Upper lobe of left lung (tissue), 6 donors: ENCODE data around the gene SPRR4. TPM values are rescaled to one million over a fixed set of nuclear protein-coding genes. Genes with fewer than 3 reads are reported as not detected.

Experiments used
- ATAC-seq, 2 donors: fragments of 200-7000 bp; cut with Tn5 transposase; one replicate each; pipeline ENCODE4 v1.9.1; 2022; ENCODE audit warnings: mild to moderate bottlenecking in 2 of 2, moderate library complexity in 2 of 2; ENCODE audit not compliant: low FRiP score in 2 of 2
- DNase-seq, 2 donors: peaks; one replicate each; pipeline ENCODE4 v3.0.0-alpha.2; 2019 to 2020
- H3K27ac ChIP-seq, 4 donors: fragments of 200-600 bp; sonication (generic); one replicate each; pipeline ENCODE4 v1.5.1; 2016 to 2019
- H3K27me3 ChIP-seq, 4 donors: fragments of 200-600 bp; sonication (generic); one replicate each; pipeline ENCODE4 v1.5.1; 2017 to 2019
- H3K36me3 ChIP-seq, 4 donors: fragments of 200-600 bp; sonication (generic); one replicate each; pipeline ENCODE4 v1.5.1; 2016 to 2019
- H3K4me1 ChIP-seq, 4 donors: fragments of 200-600 bp; sonication (generic); one replicate each; pipeline ENCODE4 v1.5.1; 2018 to 2019
- H3K4me3 ChIP-seq, 4 donors: fragments of 200-600 bp; sonication (generic); one replicate each; pipeline ENCODE4 v1.5.1; 2017 to 2019; ENCODE audit warnings: mild to moderate bottlenecking in 2 of 4, moderate library complexity in 1 of 4
- H3K9me3 ChIP-seq, 4 donors: fragments of 200-600 bp; sonication (generic); one replicate each; pipeline ENCODE4 v1.5.1; 2018 to 2019
- EP300 ChIP-seq, 4 donors: sonication (generic); formaldehyde crosslinking; IDR thresholded peaks; one replicate each; pipeline ENCODE4 v1.5.1; 2017; ENCODE audit warnings: antibody characterized with exemption in 4 of 4, control low read depth in 2 of 4
- POLR2A ChIP-seq, 4 donors: fragments of 450-650 bp; IDR thresholded peaks; one replicate each; pipeline ENCODE4 v1.5.1; 2016 to 2017; ENCODE audit warnings: antibody characterized with exemption in 4 of 4, mild to moderate bottlenecking in 2 of 4
- POLR2AphosphoS5 ChIP-seq, 2 donors: sonication (generic); formaldehyde crosslinking; IDR thresholded peaks; one replicate each; pipeline ENCODE4 v1.5.1; 2017; ENCODE audit warnings: antibody characterized with exemption in 2 of 2
- WGBS, 2 donors: methylation state at CpG; one replicate each; pipeline ENCODE4 v1.1.5; 2017 to 2018; 5-methylcytosine and 5-hydroxymethylcytosine counted together
- total RNA-seq, 6 donors: library from RNA; depleted of rRNA in 4 of 6; stranded (reverse); fragments of >200 nt in 4 of 6; gene quantifications; one replicate each; pipeline versions ENCODE4 v1.1.0 to v1.2.1, GENCODE V29; 2016 to 2021
- TF ChIP-seq, protein P1 (sequence below), 6 experiments: fragments of 450-650 bp in 4 of 6; fragments of 200-600 bp in 2 of 6; sonication (generic) in 2 of 6; IDR thresholded peaks; one replicate each; pipeline ENCODE4 v1.5.1; 2016 to 2019; ENCODE audit warnings: antibody characterized with exemption in 6 of 6
- donor health status: DM: no; HTN: no; CAD: no; lungs with moderate emphysema.
- donor health status: DM: no; HTN: yes; CAD: no; lungs with severe emphysema.

The SPRR4 gene
- total RNA-seq, 6 donors from 2014 or later = not detected

DNA sequence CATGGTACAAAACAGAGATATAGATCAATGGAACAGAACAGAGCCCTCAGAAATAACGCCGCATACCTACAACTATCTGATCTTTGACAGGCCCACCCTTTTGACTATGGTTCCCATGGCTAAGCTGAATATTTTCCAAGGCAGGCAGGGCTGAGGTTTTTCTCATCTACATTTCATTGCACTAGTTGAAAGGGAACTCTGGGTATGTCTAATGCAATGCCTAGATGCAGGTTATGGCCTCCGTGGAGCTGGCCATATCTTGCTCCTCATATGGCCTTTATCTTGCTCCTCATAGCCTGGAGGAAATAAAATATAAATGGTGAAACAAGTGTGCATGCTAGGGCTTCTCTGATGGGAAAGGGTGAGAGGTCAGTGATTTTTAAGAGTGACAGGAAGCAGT, 12.9 kb upstream of the SPRR4 start:
- no peaks in the 10 kb centered on the region for H3K27me3 ChIP-seq
- ATAC-seq (no peak), DNase-seq (no peak)
- no peak overlapping the region for H3K27ac ChIP-seq
- 77 to 85% methylated on average over 3 of the region's 3 CpGs for WGBS, 2 donors
- no peaks in the 10 kb centered on the region for H3K4me1 ChIP-seq
- H3K36me3 ChIP-seq = no peaks in the 10 kb centered on the region
- H3K4me3 ChIP-seq = no peak overlapping the region
- no peaks in the 10 kb centered on the region for H3K9me3 ChIP-seq
- TF ChIP-seq POLR2AphosphoS5 (IDR thresholded peaks at IDR 0.05) = no peak
- TF ChIP-seq EP300 (IDR thresholded peaks at IDR 0.05) = no peak
- TF ChIP-seq POLR2A (IDR thresholded peaks at IDR 0.05) = no peak

DNA sequence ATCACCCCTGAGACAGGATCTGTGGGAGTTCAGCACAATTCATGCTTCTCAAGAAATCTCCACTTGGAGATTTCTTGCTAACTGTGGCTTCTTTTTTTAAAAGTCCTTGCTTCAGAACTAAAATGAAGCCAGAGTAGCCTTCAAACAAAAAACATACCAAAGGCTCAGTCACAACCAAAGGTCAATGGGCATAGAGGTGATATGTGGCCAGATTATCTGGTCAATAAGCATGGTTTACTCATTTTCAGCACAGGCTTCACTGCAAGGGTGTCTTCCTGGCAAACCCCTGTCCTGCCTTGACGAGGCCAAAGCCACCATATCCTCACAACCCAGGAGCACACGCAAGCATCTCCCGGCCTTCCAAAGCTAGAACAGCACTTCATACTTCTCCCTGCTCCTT, 11.2 kb upstream of the SPRR4 start:
- no peak overlapping the region for H3K4me3 ChIP-seq
- DNase-seq (no peak), ATAC-seq (no peak)
- no peaks in the 10 kb centered on the region for H3K4me1 ChIP-seq
- H3K27ac ChIP-seq = no peak overlapping the region
- H3K36me3 ChIP-seq = no peaks in the 10 kb centered on the region
- TF ChIP-seq POLR2A (IDR thresholded peaks at IDR 0.05) = no peak
- TF ChIP-seq POLR2AphosphoS5 (IDR thresholded peaks at IDR 0.05) = no peak
- TF ChIP-seq, protein P1, sequence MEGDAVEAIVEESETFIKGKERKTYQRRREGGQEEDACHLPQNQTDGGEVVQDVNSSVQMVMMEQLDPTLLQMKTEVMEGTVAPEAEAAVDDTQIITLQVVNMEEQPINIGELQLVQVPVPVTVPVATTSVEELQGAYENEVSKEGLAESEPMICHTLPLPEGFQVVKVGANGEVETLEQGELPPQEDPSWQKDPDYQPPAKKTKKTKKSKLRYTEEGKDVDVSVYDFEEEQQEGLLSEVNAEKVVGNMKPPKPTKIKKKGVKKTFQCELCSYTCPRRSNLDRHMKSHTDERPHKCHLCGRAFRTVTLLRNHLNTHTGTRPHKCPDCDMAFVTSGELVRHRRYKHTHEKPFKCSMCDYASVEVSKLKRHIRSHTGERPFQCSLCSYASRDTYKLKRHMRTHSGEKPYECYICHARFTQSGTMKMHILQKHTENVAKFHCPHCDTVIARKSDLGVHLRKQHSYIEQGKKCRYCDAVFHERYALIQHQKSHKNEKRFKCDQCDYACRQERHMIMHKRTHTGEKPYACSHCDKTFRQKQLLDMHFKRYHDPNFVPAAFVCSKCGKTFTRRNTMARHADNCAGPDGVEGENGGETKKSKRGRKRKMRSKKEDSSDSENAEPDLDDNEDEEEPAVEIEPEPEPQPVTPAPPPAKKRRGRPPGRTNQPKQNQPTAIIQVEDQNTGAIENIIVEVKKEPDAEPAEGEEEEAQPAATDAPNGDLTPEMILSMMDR (IDR thresholded peaks at IDR 0.05) = no peak
- no peak for TF ChIP-seq EP300 (IDR thresholded peaks at IDR 0.05)
- H3K27me3 ChIP-seq = no peaks in the 10 kb centered on the region
- WGBS, 2 donors = 88% methylated on average over 3 of the region's 3 CpGs
- no peaks in the 10 kb centered on the region for H3K9me3 ChIP-seq

DNA sequence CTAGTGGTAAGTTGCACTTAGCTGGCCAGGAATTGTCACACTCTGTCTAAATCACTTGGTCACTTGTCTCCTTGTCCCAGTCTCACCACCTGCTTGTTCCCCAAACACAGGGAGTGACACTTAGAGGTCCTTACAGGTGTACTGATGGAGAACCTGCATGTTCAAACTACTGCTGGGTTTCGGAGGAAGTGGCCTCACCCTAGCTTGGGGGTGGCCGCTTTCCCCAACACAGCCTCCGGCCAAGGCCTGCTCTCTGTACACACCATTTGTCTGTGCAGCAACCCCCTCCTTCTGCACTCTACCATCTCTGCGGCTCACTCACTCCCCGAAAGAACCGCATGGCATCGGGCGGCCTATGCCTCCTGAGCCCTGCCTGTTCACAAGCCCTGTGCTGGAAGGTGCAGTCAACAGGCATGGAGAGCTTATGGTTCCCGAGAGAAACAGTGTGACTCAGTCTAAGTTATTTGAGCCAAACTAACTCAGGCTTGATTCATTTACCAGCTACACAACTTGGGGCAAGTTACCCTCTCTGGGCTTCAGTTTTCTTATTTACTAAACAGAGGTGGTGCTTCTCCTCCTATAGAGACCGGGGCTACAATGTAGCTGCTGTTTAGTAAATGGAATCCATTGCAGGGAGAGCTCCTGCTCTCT, 10.5 kb upstream of the SPRR4 start:
- ATAC-seq (peak in 1 of 2 donors; percentile 31), DNase-seq (no peak)
- H3K4me1 ChIP-seq = no peaks in the 10 kb centered on the region
- H3K9me3 ChIP-seq = no peaks in the 10 kb centered on the region
- no peak overlapping the region for H3K27ac ChIP-seq
- no peaks in the 10 kb centered on the region for H3K36me3 ChIP-seq
- H3K4me3 ChIP-seq = no peak overlapping the region
- TF ChIP-seq POLR2A (IDR thresholded peaks at IDR 0.05) (no peak), EP300 (IDR thresholded peaks at IDR 0.05) (no peak), POLR2AphosphoS5 (IDR thresholded peaks at IDR 0.05) (no peak)
- TF ChIP-seq, protein P1 (IDR thresholded peaks at IDR 0.05) = no peak
- WGBS, 2 donors = 91 to 92% methylated on average over 8 to 10 of the region's 10 CpGs
- H3K27me3 ChIP-seq = no peaks in the 10 kb centered on the region

DNA sequence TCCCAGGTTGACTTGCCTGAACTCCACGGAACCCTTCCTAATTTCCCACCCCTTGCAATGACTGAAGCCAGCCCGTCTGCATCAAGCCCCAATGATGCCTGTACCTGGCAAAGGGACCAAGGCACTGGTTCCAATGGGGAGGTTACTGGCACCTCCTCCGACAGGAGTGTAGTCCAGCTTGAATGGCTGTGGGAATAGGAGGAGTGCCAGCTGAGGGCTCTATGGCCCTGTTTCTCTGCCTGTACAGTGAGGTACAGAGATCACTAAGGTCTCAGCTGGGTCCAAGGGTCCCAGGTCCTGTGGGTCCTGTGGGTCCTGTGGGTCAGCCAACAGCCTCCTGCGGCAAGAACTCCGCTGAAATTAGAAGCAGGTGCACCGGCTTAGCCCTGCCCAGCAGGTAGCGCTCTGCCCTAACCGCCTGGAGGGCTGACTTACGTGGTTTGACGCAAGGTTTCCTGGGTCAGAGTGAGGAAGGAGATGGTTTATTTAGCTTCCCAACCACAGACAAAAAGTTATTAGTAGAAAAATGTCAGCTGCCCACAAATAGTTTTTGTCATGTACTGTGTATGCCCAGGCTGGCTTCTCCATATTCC, 9.9 kb upstream of the SPRR4 start:
- TF ChIP-seq, protein P1 (IDR thresholded peaks at IDR 0.05) = no peak
- TF ChIP-seq POLR2AphosphoS5 (IDR thresholded peaks at IDR 0.05) (no peak), EP300 (IDR thresholded peaks at IDR 0.05) (no peak), POLR2A (IDR thresholded peaks at IDR 0.05) (no peak)
- no peaks in the 10 kb centered on the region for H3K9me3 ChIP-seq
- 64 to 70% methylated on average over 8 to 10 of the region's 10 CpGs for WGBS, 2 donors
- ATAC-seq (no peak), DNase-seq (no peak)
- H3K4me1 ChIP-seq = no peaks in the 10 kb centered on the region
- H3K27me3 ChIP-seq = no peaks in the 10 kb centered on the region
- no peaks in the 10 kb centered on the region for H3K36me3 ChIP-seq
- H3K27ac ChIP-seq = no peak overlapping the region
- no peak overlapping the region for H3K4me3 ChIP-seq

DNA sequence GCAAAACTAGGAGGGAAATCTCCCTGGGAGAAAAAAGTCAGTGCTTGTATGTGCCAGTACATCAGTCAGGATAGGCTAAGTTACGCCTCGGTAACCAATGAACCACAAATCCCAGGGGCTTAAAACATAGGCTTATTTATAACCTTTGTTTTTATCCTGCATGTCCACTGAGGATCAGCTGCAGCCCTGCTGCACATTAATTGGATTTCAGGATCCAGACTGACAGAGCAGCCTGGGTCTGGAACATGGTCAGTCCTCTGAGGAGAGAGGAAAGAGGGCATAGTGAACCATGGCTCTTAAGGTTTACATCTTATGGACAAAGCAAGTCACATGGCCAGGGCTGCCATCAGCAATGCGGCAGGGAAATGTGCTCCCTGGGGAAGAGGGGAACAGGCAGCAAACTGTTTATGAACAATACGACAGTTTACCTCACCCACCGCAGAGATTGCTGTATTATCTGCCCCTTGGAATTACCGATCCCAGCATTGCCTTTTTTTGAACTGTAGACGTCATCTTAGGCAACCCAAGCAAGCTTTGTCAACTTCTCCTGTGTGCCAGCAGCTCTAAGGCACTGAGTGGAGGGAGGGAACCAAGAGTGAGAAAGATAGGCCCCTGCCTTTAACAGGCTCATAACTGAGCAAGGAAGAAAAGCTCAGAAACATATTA, 9.1 kb upstream of the SPRR4 start:
- H3K9me3 ChIP-seq = no peaks in the 10 kb centered on the region
- H3K36me3 ChIP-seq = no peaks in the 10 kb centered on the region
- no peak overlapping the region for H3K27ac ChIP-seq
- H3K27me3 ChIP-seq = no peaks in the 10 kb centered on the region
- no peak for ATAC-seq
- H3K4me3 ChIP-seq = no peak overlapping the region
- WGBS, 2 donors = 74 to 81% methylated on average over 7 of the region's 7 CpGs
- no peak for DNase-seq
- H3K4me1 ChIP-seq = no peaks in the 10 kb centered on the region
- TF ChIP-seq EP300 (IDR thresholded peaks at IDR 0.05) (no peak), POLR2AphosphoS5 (IDR thresholded peaks at IDR 0.05) (no peak), POLR2A (IDR thresholded peaks at IDR 0.05) (no peak)
- TF ChIP-seq, protein P1 (IDR thresholded peaks at IDR 0.05) = no peak
